Midbrain (tissue), 1 donor: ENCODE data around the gene LDLRAD4.

Source experiments
- DNase-seq: peaks from one replicate; lab custom pipeline; 2025; lab: John Stamatoyannopoulos, UW

LDLRAD4 gene

GRCh38 chr18:13572721-13573120 lies 354.2 kb downstream of the LDLRAD4 start:
- no peak for DNase-seq

- no peak for DNase-seq
Observed at GRCh38 chr18:13573750-13574149, 355.2 kb downstream of the LDLRAD4 start.

- DNase-seq = no peak
Observed at GRCh38 chr18:13574355-13574754, 355.8 kb downstream of the LDLRAD4 start.

GRCh38 chr18:13574761-13575160 lies 356.2 kb downstream of the LDLRAD4 start:
- no peak for DNase-seq

- DNase-seq = no peak
Observed at GRCh38 chr18:13576598-13576997, 358.0 kb downstream of the LDLRAD4 start.

GRCh38 chr18:13577091-13577697 lies 358.6 kb downstream of the LDLRAD4 start:
- no peak for DNase-seq

GRCh38 chr18:13577781-13578180 lies 359.2 kb downstream of the LDLRAD4 start:
- no peak for DNase-seq

GRCh38 chr18:13578400-13578799 lies 359.8 kb downstream of the LDLRAD4 start:
- no peak for DNase-seq

- DNase-seq = no peak
Observed at GRCh38 chr18:13579874-13580273, 361.3 kb downstream of the LDLRAD4 start.

GRCh38 chr18:13580351-13580750 lies 361.8 kb downstream of the LDLRAD4 start:
- no peak for DNase-seq

GRCh38 chr18:13580991-13581390 lies 362.4 kb downstream of the LDLRAD4 start:
- DNase-seq = peak; percentile 66

- DNase-seq = no peak
Observed at GRCh38 chr18:13581496-13582177, 363.1 kb downstream of the LDLRAD4 start.

- no peak for DNase-seq
Observed at GRCh38 chr18:13582178-13582670, 363.7 kb downstream of the LDLRAD4 start.

- no peak for DNase-seq
Observed at GRCh38 chr18:13583576-13584550, 365.3 kb downstream of the LDLRAD4 start.

GRCh38 chr18:13584825-13585224 lies 366.3 kb downstream of the LDLRAD4 start:
- no peak for DNase-seq

- no peak for DNase-seq
Observed at GRCh38 chr18:13585379-13586153, 367.0 kb downstream of the LDLRAD4 start.

- no peak for DNase-seq
Observed at GRCh38 chr18:13587001-13587400, 368.4 kb downstream of the LDLRAD4 start.

- no peak for DNase-seq
Observed at GRCh38 chr18:13587477-13587876, 368.9 kb downstream of the LDLRAD4 start.

GRCh38 chr18:13587937-13588336 lies 369.4 kb downstream of the LDLRAD4 start:
- no peak for DNase-seq

GRCh38 chr18:13589316-13589715 lies 370.8 kb downstream of the LDLRAD4 start:
- no peak for DNase-seq

- DNase-seq = no peak
Observed at GRCh38 chr18:13589943-13590342, 371.4 kb downstream of the LDLRAD4 start.

GRCh38 chr18:13592246-13592645 lies 373.7 kb downstream of the LDLRAD4 start:
- no peak for DNase-seq
